ENCODE measurements around the gene DUSP6.

GRCh38 chr12:89353823-89354611, 1.7 kb upstream of the DUSP6 start:
- no peak for TF ChIP-seq CTCF (IDR thresholded peaks at IDR 0.05)
- TF ChIP-seq POLR2A (IDR thresholded peaks at IDR 0.05): peak in 1 of 2 donors; percentile 2
